Heart left ventricle (tissue), 13 donors: ENCODE measurements around the gene GALT.

Source experiments
- POLR2A ChIP-seq, 2 donors: fragments of 450-650 bp; IDR thresholded peaks; one replicate each; pipeline ENCODE4 v1.6.1; 2017; ENCODE audit warnings: antibody characterized with exemption in 2 of 2, mild to moderate bottlenecking in 2 of 2, moderate library complexity in 2 of 2
- TF ChIP-seq, protein P1 (sequence below), 12 donors: fragments of 200-600 bp; sonication (generic) in 4 of 12; IDR thresholded peaks; one replicate each; pipeline versions ENCODE4 v1.5.0 to v1.8.0; 2018 to 2022; ENCODE audit warnings: antibody characterized with exemption in 12 of 12, mild to moderate bottlenecking in 5 of 12
- donor health status: ischemic (EF 13 %, LVEDD 7.1; RV severe dilation, severe dysfunction).
- donor health status: DM: no; HTN: yes; CAD: no.
- donor health status: DM: no; HTN: no; CAD: no.
- donor health status: ischemic (EF 25% LVEDD 6.9; RV normal size, moderate dysfunction).
- donor health status: ischemic (EF 25% LVEDD 5.7; RV mildly dilated, moderate dysfunction).
- donor health status: ischemic (EF 35%, LVEDD 5.7; RV mildly dilated, moderate dysfunction).
- donor health status: nonischemic (EF 11% LVEDD 7.7; RV severe dilation, severe dysfunction).
- donor health status: DM: yes; HTN: yes; CAD: no.
- donor health status: PGD.
- donor health status: ischemic (EF 29% LVEDD 5.4; RV normal size, mild dysfunction).
- donor health status: nonischemic (EF 23%, LVEDD 6.1; RV moderate dilation, normal function).

DNA sequence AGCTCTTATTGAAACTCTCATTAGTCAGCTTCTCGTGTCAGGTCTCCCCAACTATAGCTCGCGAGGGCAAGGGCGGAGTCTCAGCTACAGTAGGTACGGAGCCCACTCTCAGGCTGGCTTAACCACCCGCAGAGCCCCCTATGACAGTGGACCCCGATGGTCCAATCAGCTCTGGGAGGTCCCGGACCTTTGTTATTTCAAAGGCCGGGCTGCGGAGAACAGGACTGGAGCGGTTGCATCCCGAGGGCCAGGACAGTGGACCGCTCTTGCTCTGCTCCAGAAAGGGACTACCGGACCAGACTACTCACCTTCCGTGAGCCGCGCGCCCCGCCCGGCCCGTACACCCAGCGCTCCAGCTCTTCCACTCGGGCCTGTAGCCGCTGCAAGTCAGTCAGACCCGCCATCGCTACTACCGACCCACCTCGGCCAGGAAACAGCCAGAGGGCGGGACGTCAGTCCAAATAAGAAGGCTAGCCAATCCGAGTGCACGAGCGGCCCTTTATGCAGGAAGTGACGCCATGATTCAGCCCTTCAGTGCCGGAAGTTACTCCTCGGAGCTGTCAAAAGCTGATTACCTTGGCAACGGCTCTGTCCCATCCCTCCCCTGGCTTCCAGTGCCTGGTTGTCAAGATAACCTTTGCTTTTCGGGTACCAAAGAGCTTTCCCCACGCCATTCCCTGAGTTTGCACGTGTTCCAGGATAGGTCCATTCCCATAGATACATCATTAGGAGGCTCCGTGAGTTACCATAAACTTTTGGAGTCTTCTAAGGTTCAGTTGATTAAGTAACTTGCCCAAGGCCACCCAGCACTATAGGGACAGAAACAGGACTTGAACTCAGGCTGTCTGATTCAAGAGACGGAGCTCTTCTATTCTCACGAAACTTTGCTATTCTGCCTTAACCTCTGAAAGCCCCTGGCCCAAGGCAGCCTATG, 26.1 kb upstream of the GALT start, which contains the start of gene DCTN3:
- TF ChIP-seq, protein P1, sequence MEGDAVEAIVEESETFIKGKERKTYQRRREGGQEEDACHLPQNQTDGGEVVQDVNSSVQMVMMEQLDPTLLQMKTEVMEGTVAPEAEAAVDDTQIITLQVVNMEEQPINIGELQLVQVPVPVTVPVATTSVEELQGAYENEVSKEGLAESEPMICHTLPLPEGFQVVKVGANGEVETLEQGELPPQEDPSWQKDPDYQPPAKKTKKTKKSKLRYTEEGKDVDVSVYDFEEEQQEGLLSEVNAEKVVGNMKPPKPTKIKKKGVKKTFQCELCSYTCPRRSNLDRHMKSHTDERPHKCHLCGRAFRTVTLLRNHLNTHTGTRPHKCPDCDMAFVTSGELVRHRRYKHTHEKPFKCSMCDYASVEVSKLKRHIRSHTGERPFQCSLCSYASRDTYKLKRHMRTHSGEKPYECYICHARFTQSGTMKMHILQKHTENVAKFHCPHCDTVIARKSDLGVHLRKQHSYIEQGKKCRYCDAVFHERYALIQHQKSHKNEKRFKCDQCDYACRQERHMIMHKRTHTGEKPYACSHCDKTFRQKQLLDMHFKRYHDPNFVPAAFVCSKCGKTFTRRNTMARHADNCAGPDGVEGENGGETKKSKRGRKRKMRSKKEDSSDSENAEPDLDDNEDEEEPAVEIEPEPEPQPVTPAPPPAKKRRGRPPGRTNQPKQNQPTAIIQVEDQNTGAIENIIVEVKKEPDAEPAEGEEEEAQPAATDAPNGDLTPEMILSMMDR (IDR thresholded peaks at IDR 0.05), result peak in 1 of 12 donors; percentile 34
- peak in 1 of 2 donors; percentile 38 for TF ChIP-seq POLR2A (IDR thresholded peaks at IDR 0.05)
